ENCODE measurements around the gene NGB. TPM values are rescaled to one million over a fixed set of nuclear protein-coding genes. Genes with fewer than 3 reads are reported as not detected.
"Not testable (repeated sequence)": the region's sequence is repeated elsewhere in the genome, so short reads cannot be mapped to it uniquely, and the experiment has no call there.

Gene NGB
- total RNA-seq, 2 donors from 2014 or later = not detected

DNA sequence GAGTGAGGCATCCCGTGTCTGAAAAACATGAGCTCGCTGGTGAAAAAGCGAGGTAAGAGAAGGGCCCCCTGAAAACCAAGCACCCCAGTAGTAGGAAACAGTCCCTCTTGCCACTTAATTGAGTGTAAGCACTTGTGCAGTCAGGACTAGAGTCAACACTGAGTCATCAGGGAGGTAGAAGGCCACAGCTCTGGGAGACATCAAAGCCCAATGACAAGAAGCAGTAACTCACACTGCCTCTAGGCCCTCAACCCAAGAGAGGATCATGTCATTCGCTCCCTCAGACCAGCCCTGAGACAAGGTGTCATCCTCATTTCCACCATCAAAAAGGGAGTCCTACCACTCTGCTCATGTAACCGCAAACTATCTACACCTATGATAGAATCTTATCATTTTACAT, 31.9 kb upstream of the NGB start:
- DNase-seq (no peak), ATAC-seq (peak in 1 of 2 donors; percentile 55)
- intact Hi-C loops (cut with DNase I) = loop anchor here in 1 of 2 donors (10.0 kb wide), 1 partner anchor 252 kb away; no protein-coding TSS in a partner anchor

DNA sequence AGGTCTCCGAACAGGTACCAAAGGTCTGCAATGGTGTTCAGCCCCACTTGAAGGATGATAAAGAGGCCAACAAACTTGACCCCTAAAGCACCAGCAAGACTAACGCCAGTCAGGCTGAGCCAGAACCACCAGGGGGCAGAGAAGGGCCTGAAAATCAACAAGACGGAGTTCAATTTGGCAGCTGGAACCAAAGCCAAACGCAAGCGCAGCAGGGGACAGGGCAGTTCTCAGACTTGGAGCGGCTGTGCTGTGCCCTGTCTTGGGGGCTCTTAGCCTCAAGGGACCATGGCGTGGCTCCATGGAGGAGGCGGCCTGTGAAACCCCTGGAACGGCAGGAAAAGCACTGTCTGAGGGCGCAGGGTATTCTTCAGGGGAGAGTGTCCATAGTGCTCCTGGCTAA, 30.1 kb upstream of the NGB start:
- intact Hi-C loops (cut with DNase I) = loop anchor here in 1 of 2 donors (10.0 kb wide), 1 partner anchor 254 kb away; no protein-coding TSS in a partner anchor
- peak; percentile 78 for DNase-seq
- ATAC-seq = peak; percentile 44 to 77

DNA sequence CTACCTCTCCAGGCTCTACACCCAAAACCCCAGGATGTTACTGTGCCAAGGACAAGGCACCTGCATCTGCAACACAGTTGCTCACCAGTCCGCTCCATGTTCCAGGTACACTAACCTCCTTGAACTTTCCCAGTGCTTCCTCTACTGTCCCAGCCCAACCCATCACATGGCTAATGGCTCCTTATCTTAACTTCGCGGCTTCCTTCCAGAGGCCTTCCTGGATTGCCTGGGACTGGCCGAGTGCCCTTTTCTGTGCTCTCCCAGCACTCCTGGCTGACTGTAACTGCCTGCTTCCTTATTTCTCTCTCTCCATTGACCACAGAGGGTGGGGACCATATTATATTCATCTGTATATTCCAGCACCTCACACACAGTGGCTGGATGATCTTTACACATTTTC, 28.8 kb upstream of the NGB start:
- DNase-seq (no peak), ATAC-seq (no peak)
- intact Hi-C loops (cut with DNase I) = loop anchor here in 1 of 2 donors (10.0 kb wide), 1 partner anchor 255 kb away; no protein-coding TSS in a partner anchor

DNA sequence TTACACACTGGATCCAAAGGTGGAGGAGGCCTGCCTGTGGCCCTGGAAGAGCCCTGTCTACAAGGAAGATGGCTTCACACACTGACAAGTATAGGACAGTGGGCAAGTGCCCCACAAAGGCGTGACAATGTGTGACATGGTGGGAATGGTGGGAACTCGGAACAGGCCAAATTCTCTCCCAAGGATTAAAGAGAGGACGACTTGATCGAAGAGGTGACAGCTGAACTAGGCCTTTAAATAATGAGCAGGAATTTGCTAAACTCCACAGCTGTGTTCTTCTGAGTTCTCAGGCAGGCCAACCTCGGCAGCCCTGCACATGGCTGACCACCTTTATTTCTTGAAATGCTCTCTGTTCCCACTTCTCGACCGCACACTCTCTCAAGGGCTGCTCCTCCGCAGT, 25.9 kb upstream of the NGB start:
- ATAC-seq (no peak), DNase-seq (no peak)
- intact Hi-C loops (cut with DNase I) = no loop called here

DNA sequence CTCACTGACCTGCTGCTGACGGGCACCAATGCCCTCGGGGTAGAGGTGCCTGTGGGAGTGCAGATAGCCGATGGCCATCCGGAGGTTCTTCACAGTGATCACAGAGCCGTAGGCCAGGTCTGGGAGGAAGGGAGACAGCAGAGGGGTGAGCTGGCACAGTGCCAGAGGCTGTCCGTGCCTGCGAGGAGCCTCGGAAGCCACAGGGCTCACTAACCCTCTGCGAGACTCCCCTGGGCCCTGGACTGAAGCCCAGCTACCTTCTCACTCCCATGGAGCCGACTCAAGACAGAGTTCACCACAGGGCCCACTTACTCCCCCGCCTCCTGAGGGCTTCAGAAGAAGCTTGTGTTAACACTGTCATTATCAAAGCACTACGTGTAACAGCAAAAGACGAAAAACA, 25.1 kb upstream of the NGB start:
- DNase-seq (no peak), ATAC-seq (no peak)
- intact Hi-C loops (cut with DNase I) = no loop called here

DNA sequence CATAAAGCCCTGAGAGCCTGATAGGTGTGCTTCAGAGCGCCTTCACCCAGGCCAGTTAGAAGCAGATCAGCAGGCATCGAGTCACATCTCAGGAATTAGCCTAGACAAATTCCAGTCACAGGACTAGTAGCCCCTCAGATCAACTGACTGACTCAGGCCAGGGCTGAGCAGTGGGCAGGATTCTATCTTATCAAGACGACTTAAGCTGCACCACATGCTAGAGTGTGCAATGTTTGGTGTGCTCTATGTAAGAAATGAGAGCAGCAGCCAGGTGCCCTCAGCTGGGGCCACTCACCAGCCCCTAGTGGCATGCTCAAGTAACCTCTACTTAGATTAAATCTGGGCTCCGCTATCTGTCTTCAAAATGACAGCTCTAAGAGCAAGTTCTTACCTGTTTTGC, 19.7 kb upstream of the NGB start:
- intact Hi-C loops (cut with DNase I) = no loop called here
- no peak for ATAC-seq
- no peak for DNase-seq

DNA sequence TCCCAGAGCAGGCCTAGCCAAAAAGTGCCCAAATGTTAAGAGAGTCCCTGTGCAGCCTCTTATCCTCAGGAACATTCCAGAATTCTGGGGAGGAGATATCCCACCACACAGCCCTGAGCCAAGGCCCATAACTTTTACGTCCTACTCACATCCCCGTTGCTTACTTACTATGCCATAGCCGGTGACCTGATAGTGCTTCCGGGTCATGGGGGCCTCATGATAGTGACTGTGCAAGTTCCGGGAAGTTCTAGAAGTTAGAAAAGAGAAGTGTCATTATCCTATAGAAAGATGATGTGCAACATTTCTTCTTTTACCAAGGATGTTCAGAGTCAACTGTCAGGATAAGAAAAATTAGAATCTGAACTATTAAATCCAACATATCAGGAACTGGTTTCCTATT, 15.6 kb upstream of the NGB start:
- no peak for ATAC-seq
- intact Hi-C loops (cut with DNase I) = no loop called here
- no peak for DNase-seq

DNA sequence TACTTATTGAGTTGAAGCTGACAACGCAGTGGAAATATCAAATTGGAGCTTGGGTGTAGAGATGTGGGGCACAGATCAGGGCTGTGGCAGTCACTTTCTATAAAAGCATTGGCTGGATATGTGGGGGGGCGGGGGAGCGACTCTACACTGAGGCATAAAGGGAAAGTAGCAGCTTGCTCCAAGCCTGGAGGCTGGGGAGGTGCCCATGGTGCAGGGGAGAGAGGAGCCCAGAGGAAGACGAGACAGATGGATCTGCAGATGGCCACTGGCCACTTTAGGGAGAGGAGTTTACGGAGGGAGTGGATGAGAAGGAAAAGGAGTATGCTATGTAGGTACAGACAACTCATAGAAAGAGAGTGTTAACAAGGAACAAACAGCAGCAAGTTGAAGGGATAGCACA, 13.5 kb upstream of the NGB start:
- intact Hi-C loops (cut with DNase I) = no loop called here
- DNase-seq (no peak), ATAC-seq (no peak)

DNA sequence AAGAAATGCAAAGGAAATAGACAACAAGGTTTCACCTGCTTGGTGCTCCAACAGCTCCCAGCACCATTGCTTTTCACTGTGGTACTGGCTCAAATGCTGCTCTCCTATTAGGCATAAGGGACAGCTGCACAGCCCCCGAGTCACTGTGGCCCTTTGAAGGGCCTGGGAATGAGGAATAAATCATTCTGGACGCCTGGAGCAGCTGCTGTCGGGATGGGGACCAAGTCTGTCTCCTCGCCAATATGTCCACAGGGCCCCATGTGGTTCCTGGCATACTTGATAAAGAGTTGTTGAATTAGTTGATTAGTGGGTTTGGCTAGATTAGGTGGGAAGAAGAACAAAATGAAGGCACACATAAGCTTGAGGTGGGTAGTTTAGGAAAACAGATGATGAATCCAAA, 13.1 kb upstream of the NGB start:
- intact Hi-C loops (cut with DNase I) = no loop called here
- ATAC-seq = no peak
- DNase-seq = no peak

DNA sequence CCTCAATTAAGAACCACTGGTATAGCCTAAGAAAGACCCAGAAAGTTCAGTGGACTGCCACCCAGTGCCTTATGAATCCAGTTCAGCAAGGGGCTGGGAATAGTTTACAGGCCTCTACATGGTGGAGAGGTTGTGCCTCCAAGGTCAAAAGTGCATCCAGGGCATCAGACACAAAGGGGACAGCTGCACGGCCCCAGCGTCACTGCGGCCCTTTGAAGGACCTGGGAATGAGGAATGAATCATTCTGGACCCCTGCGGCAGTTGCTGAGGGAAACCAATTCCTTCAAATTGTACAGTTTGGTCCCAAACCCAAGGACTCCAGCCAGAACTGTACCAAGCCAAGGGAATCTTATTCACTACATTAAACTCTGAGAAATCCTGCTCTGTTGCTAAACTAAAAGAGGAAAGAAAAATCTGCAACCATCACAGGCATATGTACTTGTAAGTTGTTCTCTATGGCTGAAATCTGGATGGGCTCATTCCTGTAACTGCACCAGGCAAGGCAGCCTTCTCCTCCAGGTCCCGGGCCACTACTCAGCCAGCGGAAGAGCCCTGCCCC, 10.9 kb upstream of the NGB start:
- DNase-seq (no peak), ATAC-seq (no peak)
- intact Hi-C loops (cut with DNase I) = no loop called here

DNA sequence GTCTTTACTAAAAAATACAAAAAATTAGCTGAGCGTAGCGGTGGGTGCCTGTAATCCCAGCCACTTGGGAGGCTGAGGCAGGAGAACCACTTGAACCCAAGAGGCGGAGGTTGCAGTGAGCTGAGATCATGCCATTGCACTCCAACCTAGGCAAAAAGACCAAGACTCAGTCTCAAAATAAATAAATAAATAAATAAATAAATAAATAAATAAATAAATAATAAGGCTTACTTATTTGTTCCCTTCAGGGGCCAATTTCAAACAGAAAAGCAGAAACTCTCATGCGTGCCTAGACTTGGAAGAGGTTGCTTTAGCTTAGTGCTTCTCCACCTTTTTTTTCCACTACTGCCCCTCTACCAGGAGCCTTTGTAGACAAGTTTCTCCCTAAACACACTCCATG, 9.9 kb upstream of the NGB start:
- ATAC-seq; DNase-seq; intact Hi-C loops (cut with DNase I): not testable (repeated sequence)

DNA sequence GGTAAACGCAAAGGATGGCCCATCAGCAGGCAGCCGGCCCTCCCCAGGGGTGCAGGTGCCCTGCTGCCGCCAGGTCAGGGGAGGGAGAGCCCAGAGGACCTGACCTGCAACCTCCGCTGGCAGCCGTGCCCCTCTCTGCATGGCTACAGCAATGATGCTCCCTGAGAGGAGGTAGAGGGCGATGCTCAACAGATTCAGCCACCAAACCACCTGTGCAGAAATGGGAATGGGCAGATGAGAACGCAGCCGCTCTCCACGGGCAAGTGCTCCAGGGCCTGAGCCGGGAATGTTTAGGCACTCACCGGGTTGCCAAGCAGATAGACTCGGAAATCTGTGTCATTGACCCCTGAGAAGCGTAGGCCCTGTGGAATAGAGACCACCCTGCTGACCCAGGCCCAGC, 8.7 kb upstream of the NGB start:
- no peak for ATAC-seq
- intact Hi-C loops (cut with DNase I) = no loop called here

DNA sequence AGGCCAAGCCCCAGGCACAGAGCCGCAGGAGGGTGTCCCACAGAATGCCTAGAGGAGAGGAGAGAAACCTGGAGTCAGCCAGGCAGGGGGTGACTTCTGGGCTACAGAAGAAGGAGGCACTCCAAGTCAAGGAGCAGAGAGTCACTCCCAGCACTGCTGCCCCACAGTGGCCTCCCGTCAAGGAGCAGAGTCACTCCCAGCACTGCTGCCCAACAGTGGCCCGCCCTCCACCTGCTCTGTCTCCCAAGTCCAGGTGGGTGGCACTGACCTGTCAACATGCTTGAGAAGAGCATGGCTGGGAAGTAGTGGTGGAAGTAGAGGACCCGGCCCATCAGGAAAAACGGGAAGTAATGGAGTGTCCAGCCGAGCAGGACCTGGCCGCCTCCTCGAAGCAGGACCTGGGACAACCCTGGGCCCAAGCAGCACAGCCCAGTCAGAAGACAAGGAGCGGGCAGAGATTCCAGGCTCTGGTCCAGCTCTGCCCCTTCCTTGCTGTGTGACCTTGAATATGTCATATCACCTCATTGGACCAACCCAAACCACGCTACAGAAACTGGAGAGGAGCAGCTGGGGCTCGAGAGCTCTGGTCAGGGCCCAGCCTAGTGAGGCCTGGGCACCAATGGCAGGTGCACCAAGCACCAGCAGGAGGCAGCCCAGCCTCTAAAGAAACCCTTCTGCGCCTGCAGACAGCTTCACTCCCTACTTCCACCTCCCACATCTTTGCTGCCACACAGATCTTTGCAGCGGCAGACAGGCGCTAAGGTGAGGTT, 7.6 kb upstream of the NGB start:
- intact Hi-C loops (cut with DNase I) = no loop called here
- ATAC-seq = no peak
- DNase-seq = no peak

More for the DNA sequence above, 8.7 kb upstream of the NGB start:
- no peak for DNase-seq

DNA sequence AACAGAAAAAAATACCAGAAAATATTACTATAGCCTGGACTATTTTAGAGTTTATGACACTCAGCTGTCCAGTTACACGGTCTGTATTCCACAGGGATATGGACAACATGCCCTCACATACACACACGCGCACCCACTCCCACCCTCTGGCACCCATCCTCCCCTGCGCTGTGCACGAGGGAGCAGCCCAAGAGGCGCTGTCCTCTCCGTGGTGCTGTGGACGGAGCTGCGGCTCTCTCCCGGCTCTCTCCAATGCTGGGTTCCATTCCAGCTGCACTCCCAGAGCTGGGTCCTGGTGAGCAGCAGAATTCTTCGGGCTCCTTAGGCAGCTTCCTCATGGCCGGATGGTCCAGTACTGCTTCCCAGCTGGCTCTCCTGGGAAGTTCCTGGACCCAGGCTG, 6.0 kb upstream of the NGB start:
- intact Hi-C loops (cut with DNase I) = no loop called here
- ATAC-seq = no peak

DNA sequence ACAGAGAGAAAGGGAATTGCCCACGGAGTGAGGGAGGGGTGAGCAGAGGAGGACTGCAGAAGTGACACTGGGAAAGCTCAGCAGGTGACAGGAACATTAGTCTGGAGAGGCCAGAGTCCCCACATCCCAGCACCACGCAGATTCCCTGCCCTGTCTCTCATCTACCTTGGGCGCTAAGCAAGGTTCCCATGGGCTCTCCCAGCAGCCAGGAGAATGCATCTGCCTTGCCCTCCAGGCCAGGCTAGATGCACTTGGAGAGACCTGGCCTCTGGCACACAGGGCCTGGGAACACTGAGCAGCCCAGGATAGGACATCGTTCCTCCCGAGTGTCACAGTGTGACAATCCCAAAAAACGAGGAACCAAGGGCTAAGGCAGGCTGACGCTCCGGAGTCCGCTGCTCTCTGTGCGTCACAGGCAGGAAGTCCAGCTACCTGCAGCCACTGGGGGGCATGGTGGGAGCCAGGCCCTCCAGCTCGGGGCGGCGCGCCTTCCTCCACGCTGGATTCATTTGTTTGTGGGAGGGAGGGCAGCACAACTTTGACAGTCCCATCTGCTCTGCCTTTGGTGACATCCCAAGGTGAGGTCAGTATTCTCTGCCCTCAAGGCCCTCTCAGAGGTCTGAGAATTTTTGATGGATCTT, 5.4 kb upstream of the NGB start:
- ATAC-seq (no peak), DNase-seq (no peak)
- intact Hi-C loops (cut with DNase I) = no loop called here

More for the DNA sequence above, 6.0 kb upstream of the NGB start:
- no peak for DNase-seq

DNA sequence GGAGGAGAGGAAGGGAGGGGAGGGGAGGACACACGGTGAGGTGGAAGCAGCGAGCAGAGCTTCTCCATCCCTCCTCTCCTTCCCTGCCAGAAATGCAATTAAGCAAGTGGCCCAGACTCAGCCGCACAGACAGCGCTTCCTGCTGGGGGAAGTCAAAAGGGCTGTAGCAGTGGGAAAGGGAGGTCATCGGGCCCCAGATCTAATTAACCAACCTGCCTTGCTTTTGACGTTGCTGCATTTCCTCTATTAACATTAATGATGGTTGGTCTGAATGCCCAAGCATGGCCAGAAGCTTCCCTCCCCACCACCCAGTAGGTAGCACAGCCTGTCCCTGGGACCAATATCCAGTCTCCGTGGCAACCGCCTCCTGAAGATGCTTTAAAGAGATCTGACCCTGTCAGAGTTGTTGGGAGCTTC, 4.6 kb upstream of the NGB start:
- intact Hi-C loops (cut with DNase I) = no loop called here
- DNase-seq (no peak), ATAC-seq (no peak)

DNA sequence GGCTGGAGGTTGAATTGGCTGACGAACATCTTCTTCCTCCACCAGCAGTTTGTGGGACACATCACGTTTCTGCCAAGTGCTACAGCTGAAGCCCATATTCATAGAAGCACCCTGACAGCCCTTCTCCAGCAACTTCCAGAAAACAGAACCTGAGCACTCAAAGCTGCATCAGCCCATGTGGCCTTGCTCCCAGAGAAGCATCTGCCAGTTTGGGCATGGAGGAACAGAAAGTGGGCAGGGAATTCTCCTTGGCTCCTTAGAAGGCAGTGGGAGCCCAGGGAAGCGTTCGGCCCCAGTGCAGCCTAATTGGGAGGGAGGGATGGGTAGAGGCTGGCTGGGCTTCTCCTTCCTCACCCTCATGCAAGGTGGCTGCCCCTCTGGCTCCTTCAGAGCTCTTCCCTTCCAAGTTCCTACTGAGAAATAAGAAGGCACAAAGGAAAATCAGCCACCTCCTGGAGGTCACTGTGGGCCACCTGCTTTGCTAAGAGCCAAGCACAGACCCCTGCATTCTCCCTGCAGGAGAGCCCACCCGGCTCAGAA, 4.1 kb upstream of the NGB start:
- ATAC-seq (no peak), DNase-seq (no peak)
- intact Hi-C loops (cut with DNase I) = no loop called here

DNA sequence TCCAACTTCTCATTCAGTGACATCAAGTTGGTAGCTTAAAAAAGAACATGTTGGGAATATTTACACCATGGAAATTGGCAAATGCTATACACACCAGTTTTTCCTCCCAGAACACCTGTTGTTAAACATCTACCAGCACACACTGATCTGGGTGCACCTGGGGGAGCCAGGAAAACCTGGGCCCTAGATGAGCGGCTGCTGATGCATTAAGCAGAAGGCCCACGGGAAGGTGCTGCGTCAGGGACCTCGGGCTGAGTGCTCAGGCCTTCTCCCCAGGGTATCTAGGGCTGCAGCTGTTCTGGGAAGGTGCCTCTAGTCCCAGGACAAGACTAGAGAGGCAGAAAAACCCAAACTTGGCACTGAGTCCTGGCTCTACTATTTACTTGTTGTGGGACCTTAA, 2.8 kb upstream of the NGB start:
- no peak for DNase-seq
- intact Hi-C loops (cut with DNase I) = no loop called here
- no peak for ATAC-seq

DNA sequence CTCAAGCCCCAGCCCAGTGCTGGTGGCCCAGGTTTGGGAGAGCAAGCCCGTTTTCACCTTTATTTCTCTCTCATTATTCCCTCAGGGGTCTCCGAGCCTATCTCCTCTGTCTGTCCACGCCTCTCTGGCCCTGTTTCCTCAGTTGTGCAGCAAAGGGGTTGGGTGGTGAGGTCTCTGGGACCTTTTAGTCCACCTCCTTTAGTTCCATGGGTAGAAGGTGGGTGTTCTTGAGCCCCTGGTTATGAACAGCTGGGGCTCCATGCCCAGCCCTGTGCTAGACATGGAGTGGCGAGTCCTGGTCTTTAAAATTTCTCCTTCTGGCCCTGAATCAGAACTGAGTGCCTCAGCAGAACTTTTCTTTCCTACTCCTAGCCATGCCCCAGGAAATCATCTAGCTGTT, 1.3 kb upstream of the NGB start:
- no peak for DNase-seq
- intact Hi-C loops (cut with DNase I) = no loop called here
- no peak for ATAC-seq

DNA sequence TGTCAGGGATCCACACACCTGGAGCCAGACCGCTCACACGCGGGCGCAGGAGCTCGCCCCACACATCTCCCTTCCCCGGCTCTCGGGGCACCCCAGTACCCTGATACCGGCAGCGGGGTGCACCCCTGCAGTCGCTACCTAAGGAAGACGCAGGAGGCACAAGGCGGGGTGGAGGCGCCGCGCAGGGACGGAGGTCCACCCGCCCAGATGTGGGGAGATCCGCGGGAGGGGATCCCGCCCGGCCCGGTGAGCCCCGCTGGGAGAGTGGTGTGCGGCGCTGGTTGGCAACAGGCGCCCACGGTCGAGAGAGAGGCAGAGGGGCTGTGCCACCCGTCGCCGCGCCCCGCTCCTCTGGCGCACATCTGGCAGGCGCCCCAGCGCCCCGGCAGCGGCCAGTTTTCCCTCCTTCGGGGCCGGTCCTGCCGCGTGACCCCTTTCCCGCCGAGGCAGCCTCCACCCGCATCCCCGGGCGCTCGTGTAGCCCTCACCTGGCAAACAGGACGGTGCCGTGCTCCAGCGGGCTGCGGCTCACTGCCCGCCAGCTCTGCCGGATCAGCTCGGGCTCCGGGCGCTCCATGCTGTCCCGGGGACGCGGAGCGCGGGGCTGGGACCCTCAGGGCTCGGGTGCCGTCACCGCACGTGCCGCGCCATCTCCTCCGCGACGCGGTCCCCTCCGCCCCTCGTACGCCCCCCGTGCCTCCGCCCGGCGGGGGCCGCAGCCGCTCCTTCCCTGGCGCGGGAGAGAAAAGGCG, 469 bp downstream of the NGB start:
- ATAC-seq (no peak), DNase-seq (no peak)
- intact Hi-C loops (cut with DNase I) = no loop called here

Data from left cardiac atrium (tissue), 4 donors.